Mammary epithelial cell (primary cell): ENCODE data around the gene ZNF516.

ENCODE experiments used
- CTCF ChIP-seq, 2 donors: IDR thresholded peaks in 1 of 2; conservative IDR thresholded peaks in 1 of 2; 2 replicates each; pipeline ENCODE4 v1.5.1; 2011 to 2012; ENCODE audit warnings: inconsistent platforms in 2 of 2, low read length in 2 of 2, mild to moderate bottlenecking in 2 of 2, control low read depth in 1 of 2, low read depth in 1 of 2; ENCODE audit not compliant: insufficient read depth in 1 of 2; ENCODE audit errors: extremely low read depth in 1 of 2
- EZH2 ChIP-seq: IDR thresholded peaks from 2 replicates; pipeline ENCODE4 v1.6.1; 2012; ENCODE audit warnings: low read length, inconsistent platforms, borderline replicate concordance

- TF ChIP-seq EZH2 (no peak), CTCF (conservative IDR thresholded peaks at IDR 0.05 in 1 of 2, IDR thresholded peaks at IDR 0.05 in 1 of 2; ENCODE audit: extremely low read depth in 1 of 2, insufficient read depth in 1 of 2, low read depth in 1 of 2, low read length in 2 of 2) (no peak)
These were observed 90.7 kb downstream of the ZNF516 start for GRCh38 chr18:76404345-76404831.
